Measurements from ENCODE around the gene ZMIZ1. TPM values are rescaled to one million over a fixed set of nuclear protein-coding genes. Genes with fewer than 3 reads are reported as not detected.

ZMIZ1 gene
- polyA plus RNA-seq, 1 donor from 2014 or later, result 26.8 TPM

DNA sequence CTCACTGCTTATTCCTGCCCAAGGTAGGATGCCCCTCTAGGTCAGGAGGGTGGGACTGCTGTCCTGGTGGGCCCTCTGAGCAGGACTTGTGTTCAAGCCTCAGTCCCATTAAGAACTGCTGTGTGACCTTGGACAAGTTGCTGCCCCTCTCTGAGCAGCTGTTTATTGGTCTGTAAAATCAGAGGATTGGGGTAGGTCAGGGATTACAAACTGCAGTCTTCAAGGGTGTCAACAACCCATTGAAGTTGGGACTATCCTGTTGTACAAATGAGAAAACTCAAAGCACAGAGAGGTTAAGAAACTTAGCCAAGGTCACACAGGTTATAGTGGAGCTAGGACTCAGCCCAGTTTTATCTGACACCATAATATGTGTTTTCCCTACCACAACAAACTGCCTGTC is 55.3 kb downstream of the ZMIZ1 start:
- Histone ChIP-seq H3F3A (ENCODE audit: insufficient read depth, low read length, poor library complexity, severe bottlenecking) (no peaks in the 10 kb centered on the region), H3K9me3 (ENCODE audit: low read length) (no peaks in the 10 kb centered on the region), H3K9ac (ENCODE audit: low read length) (no peak overlapping the region), H3K4me2 (ENCODE audit: low read length) (no peak overlapping the region), H3K79me2 (replicated peaks; ENCODE audit: insufficient read depth, low read length) (peaks cover 16% of the 10 kb centered on the region), H3K27me3 (ENCODE audit: insufficient read depth, low read depth, low read length) (no peaks in the 10 kb centered on the region), H4K20me1 (ENCODE audit: insufficient read depth) (peaks cover 7% of the 10 kb centered on the region), H3K9me2 (ENCODE audit: insufficient read depth, low read length) (no peaks in the 10 kb centered on the region), H2AFZ (ENCODE audit: low read depth, low read length) (no peak overlapping the region), H3K27ac (ENCODE audit: low read length) (no peak overlapping the region), H3K36me3 (ENCODE audit: insufficient read depth, low read length) (peaks cover 9% of the 10 kb centered on the region), H3K4me3 (ENCODE audit: low read length) (no peak overlapping the region)
- TF ChIP-seq REST (IDR thresholded peaks at IDR 0.05; ENCODE audit: borderline replicate concordance) (no peak), EP300 (conservative IDR thresholded peaks at IDR 0.05; ENCODE audit: poor library complexity, severe bottlenecking) (no peak), RAD21 (conservative IDR thresholded peaks at IDR 0.05) (no peak), MXI1 (conservative IDR thresholded peaks at IDR 0.05; ENCODE audit: poor library complexity, severe bottlenecking) (no peak), SMC3 (conservative IDR thresholded peaks at IDR 0.05; ENCODE audit: poor library complexity) (no peak)
- TF ChIP-seq, protein P1, sequence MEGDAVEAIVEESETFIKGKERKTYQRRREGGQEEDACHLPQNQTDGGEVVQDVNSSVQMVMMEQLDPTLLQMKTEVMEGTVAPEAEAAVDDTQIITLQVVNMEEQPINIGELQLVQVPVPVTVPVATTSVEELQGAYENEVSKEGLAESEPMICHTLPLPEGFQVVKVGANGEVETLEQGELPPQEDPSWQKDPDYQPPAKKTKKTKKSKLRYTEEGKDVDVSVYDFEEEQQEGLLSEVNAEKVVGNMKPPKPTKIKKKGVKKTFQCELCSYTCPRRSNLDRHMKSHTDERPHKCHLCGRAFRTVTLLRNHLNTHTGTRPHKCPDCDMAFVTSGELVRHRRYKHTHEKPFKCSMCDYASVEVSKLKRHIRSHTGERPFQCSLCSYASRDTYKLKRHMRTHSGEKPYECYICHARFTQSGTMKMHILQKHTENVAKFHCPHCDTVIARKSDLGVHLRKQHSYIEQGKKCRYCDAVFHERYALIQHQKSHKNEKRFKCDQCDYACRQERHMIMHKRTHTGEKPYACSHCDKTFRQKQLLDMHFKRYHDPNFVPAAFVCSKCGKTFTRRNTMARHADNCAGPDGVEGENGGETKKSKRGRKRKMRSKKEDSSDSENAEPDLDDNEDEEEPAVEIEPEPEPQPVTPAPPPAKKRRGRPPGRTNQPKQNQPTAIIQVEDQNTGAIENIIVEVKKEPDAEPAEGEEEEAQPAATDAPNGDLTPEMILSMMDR (IDR thresholded peaks at IDR 0.05; ENCODE audit: poor library complexity, severe bottlenecking), result no peak

DNA sequence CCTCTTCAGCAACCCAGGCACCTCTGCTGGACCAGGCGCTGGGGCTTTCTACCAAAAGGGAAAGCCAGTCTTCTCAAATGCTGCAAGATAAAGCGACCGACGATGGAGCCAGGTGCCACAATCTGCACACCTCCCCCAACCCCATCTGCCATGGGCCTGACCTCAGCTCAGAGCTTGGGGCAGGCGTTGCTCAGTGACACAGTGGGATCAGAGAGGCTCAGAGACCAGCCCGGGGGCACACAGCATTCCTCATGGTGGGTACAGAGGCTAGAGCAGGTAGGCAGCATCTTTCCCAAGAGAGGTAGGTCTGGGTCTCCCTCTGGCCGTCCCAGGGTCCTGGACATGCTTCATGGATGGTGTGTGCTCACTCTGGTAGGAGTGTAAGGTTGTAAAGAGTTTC is 56.3 kb downstream of the ZMIZ1 start:
- Histone ChIP-seq H4K20me1 (ENCODE audit: insufficient read depth) (peaks cover 7% of the 10 kb centered on the region), H2AFZ (ENCODE audit: low read depth, low read length) (no peak overlapping the region), H3K36me3 (ENCODE audit: insufficient read depth, low read length) (peaks cover 6% of the 10 kb centered on the region), H3K79me2 (replicated peaks; ENCODE audit: insufficient read depth, low read length) (peaks cover 17% of the 10 kb centered on the region), H3F3A (ENCODE audit: insufficient read depth, low read length, poor library complexity, severe bottlenecking) (no peaks in the 10 kb centered on the region), H3K9me3 (ENCODE audit: low read length) (no peaks in the 10 kb centered on the region), H3K4me2 (ENCODE audit: low read length) (no peak overlapping the region), H3K9me2 (ENCODE audit: insufficient read depth, low read length) (no peaks in the 10 kb centered on the region), H3K4me3 (ENCODE audit: low read length) (no peak overlapping the region), H3K27ac (ENCODE audit: low read length) (no peak overlapping the region), H3K27me3 (ENCODE audit: insufficient read depth, low read depth, low read length) (no peaks in the 10 kb centered on the region), H3K9ac (ENCODE audit: low read length) (no peak overlapping the region)
- no peak for TF ChIP-seq EZH2 (IDR thresholded peaks at IDR 0.05; ENCODE audit: borderline replicate concordance, insufficient read depth, low read length, poor library complexity, severe bottlenecking)
- TF ChIP-seq REST (IDR thresholded peaks at IDR 0.05; ENCODE audit: borderline replicate concordance), result no peak
- TF ChIP-seq MXI1 (conservative IDR thresholded peaks at IDR 0.05; ENCODE audit: poor library complexity, severe bottlenecking), result no peak
- no peak for TF ChIP-seq RAD21 (conservative IDR thresholded peaks at IDR 0.05)
- no peak for TF ChIP-seq SMC3 (conservative IDR thresholded peaks at IDR 0.05; ENCODE audit: poor library complexity)
- TF ChIP-seq, protein P1 (IDR thresholded peaks at IDR 0.05; ENCODE audit: poor library complexity, severe bottlenecking), result no peak
- TF ChIP-seq POLR2AphosphoS5 (IDR thresholded peaks at IDR 0.05), result no peak
- TF ChIP-seq EP300 (conservative IDR thresholded peaks at IDR 0.05; ENCODE audit: poor library complexity, severe bottlenecking), result no peak
- TF ChIP-seq TAF1 (IDR thresholded peaks at IDR 0.05; ENCODE audit: low read depth), result no peak
